GM18505 (cell line): Measurements from ENCODE around the gene GATAD2A.
"Not testable (repeated sequence)": the region's sequence is repeated elsewhere in the genome, so short reads cannot be mapped to it uniquely, and the experiment has no call there.

Experiments used
- ATAC-seq: cut with Tn5 transposase; IDR thresholded peaks from one replicate; pipeline ENCODE4 v1.9.1; 2021; ENCODE audit not compliant: unreplicated experiment
- POLR2A ChIP-seq: IDR thresholded peaks from 4 replicates; pipeline ENCODE4 v1.6.1; 2011; ENCODE audit warnings: borderline replicate concordance; ENCODE audit not compliant: insufficient read depth, insufficient read length; ENCODE audit errors: extremely low read depth

GATAD2A gene, protein sequence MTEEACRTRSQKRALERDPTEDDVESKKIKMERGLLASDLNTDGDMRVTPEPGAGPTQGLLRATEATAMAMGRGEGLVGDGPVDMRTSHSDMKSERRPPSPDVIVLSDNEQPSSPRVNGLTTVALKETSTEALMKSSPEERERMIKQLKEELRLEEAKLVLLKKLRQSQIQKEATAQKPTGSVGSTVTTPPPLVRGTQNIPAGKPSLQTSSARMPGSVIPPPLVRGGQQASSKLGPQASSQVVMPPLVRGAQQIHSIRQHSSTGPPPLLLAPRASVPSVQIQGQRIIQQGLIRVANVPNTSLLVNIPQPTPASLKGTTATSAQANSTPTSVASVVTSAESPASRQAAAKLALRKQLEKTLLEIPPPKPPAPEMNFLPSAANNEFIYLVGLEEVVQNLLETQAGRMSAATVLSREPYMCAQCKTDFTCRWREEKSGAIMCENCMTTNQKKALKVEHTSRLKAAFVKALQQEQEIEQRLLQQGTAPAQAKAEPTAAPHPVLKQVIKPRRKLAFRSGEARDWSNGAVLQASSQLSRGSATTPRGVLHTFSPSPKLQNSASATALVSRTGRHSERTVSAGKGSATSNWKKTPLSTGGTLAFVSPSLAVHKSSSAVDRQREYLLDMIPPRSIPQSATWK

DNA sequence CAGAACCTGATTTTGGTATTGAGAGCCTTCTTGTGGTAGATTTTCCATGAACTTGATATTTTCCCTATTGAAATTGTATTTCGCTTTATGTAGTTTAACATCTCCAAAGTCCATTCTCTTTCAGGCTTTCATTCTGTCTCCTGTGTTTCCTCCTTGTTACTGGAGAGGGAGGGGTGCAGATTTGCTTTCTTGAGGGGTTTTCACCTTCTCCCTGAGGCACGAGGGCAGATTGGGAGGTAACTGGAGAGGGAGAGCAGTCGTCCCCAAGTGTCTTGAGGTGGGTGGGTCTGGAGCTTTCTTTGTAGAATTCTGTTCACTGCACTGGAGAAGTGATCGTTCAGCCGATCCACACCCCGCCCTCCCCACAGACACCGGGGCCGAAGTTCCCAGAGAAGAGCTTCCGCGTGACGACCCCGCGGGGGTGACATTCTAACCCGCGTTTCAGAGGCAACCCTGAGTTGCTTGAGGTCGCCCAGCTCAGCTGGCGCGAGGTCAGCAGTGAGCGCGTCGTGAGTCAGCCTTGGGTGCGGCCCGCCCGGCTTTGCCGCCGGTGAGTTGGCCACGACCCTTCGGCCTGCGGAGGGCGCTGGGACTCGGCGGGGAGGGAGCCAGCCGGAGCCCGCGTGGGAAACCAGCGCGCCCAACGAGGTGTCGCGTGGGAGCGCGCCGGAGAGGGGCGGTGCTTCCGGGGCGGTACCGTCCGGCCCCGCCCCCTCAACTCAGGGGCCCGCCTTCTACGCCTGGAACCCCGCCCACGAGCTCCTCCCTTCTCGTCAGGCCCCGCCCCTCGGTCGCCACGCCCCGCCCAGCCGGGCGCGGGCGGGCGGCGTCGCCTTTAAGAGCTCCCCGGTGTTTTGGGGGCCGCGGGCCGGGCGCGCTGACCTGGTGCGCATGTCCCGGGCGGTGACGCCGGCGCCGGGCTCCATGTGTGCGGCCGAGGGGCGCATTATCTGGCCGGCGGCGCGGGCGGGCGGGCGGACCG, at the start of gene GATAD2A:
GATAD2A (plus strand) TSS at position 797 of the 982 bp plus-strand sequence. CDS start 59,671 bp downstream, outside the sequence.
- TF ChIP-seq POLR2A: peak; percentile 59
- peak; percentile 74 for ATAC-seq

DNA sequence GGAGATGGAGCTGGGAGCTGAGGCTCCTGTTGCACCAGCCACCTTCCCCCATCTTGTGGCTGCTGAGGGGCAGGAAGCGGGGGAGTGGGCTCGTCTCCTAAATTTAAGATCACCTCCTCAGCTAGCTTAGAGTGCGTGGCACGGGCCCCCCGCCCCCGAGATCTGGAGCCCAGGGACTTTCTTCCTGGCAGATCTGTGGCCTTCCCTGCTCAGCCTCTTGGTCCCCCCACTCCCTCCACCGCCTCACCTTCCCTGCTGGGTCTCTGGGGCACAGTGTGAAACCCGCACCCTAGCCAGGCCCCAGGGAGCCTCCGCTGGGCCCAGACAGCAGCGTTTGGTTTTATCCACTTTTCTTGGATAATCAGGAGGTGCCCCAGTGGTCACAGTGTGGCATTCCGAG, 49.0 kb upstream of the GATAD2A start:
- TF ChIP-seq POLR2A: no peak
- no peak for ATAC-seq

DNA sequence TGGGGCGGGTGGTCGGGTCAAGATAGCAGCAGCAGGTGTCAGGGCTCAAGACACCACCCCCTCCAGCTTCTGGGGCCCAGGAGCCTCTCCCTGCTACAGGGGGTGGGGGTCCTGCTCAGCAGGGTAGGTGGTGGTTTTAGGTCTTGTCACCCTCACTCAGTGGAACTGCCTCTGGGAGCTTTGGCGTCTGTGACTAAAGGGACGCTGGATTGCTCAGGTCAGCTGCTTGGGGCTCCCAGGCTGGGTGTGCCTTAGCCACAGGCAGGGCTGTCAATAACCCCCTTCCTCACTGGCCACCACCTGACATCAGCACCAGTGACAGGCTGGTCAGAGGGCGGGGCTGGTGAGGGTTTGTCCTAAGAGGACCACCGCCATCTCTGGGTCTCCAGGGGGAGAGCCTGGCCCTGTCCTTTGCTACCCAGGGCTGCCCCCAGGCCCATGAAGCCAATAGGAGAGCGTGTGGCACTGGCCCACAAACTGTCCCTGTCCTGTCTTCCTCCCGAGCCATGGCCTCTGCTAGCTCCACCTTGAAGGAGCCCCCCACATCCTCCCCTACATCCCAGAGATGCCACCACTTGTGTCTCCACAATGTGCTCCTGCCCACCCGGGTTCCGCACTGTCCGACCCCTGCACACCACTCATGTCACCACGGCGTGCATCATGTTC, 48.4 kb upstream of the GATAD2A start:
- no peak for TF ChIP-seq POLR2A
- ATAC-seq: no peak

GRCh38 chr19:19361075-19361594, 44.3 kb upstream of the GATAD2A start:
- peak; percentile 68 for ATAC-seq
- no peak for TF ChIP-seq POLR2A

DNA sequence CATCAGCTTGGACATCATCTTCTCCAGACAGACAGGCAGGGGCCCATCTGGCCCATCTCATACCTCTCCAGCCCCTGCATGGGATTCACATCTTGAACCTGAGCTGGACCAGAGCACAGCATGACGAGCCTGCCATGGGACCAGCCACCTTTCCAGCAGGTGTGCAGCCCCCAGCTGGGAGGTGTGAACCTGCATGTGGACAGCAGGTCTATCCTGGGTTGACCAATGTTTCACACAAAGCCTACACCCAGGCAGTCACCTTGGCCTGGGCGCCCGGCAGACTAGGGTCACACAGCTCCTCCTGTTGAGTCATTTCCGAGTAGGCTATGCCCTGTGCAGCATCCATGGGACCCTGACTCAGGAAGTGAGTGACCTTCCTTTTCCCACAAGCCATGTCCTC, 43.4 kb upstream of the GATAD2A start:
- no peak for TF ChIP-seq POLR2A
- no peak for ATAC-seq

- no peak for TF ChIP-seq POLR2A
- peak; percentile 63 for ATAC-seq
Measured at GRCh38 chr19:19366434-19367396, 38.8 kb upstream of the GATAD2A start.

DNA sequence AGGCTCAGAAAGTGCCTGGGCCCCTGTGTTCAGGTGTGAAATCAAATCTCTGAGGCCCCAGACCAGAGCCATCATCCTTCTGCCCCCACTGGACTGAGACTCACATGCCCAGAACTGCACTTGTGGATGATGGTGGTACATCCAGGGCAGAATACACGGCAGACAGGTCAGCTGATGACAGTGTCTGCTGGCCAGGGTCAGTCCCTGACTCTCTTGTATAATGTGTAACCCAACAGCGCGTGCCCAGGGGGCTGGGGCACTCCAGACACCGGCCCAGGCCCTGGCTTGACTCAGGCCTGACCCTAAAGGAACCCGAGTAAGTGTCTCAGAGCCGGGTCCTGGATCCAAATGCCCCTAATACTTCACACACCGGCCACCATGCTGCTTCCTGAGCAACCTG, 37.4 kb upstream of the GATAD2A start:
- no peak for ATAC-seq
- TF ChIP-seq POLR2A: no peak

- no peak for TF ChIP-seq POLR2A
- ATAC-seq: no peak
Measured at GRCh38 chr19:19371059-19371458, 34.4 kb upstream of the GATAD2A start.

DNA sequence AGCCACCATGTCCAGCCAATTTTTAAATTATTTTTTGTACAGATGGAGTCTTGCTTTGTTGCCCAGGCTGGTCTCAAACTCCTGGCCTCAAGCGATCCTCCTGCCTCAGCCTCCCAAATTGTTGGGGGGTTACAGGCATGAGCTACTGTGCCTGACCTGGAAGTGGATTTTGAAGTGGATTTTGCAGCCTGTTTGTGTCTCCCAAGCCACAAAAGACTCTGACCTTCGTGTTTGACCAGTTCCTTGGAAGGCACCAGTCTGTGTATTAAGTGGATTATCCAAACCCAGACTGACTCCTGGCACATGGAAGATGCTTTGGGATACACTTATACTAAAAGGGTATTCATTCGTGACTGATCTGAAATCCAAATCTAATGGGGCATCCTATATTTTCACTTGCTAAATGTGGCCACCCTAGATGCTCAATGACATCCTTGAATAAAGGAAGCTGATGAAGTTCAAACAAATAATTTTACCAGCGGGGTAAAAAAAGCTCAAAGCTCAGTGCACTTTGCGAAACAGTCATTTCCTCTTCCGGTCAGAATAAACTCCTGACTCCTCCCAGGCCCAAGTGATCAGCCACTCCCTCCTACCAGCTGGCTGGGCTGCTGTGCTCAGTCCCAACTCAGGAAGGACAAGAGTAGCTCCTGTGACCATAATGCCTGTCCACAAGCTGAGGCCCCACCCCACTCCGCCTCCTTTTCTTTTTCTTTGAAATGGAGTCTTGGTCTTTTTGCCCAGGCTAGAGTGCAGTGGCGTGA, 32.6 kb upstream of the GATAD2A start:
- peak; percentile 67 for ATAC-seq
- peak; percentile 49 for TF ChIP-seq POLR2A

DNA sequence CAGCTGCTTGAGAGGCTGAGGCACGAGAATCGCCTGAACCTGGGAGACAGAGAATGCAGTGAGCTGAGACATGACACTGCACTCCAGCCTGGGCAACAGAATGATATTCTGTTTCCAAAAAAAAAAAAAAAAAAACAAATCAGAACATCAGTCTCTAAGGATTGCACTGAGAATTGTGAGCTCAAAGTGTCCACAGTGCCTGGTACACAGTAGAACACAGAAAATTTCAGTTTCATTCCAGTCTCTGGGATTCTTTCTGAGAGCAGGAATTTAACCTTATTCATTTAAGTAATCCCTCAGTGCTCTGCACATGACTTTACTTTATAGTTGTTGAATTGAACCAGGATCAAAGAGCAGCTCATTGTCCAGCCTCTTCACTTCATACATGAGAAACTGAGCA, 25.9 kb upstream of the GATAD2A start:
- no peak for ATAC-seq
- no peak for TF ChIP-seq POLR2A

DNA sequence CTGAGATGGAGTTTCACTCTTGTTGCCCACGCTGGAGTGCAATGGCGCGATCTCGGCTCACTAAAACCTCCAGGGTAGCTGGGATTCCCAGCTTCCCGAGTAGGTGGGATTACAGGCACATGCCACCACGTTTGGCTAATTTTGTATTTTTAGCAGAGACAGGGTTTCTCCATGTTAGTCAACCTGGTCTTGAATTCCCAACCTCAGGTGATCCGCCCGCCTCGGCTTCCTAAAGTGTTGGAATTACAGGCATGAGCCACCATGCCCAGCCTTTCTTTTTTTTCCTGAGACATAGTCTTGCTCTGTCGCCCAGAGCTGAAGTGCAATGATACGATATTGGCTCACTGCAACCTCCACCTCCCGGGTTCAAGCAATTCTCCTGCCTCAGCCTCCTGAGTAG, 25.2 kb upstream of the GATAD2A start:
- ATAC-seq: not testable (repeated sequence)
